Stimulated activated CD8-positive, alpha-beta memory T cell treated with anti-CD3 and anti-CD28 coated beads, Interleukin-4, amount 100 ng/mL, for 24 hours (primary cell): ENCODE data around the gene DENND5B.
"Not testable (repeated sequence)": the region's sequence is repeated elsewhere in the genome, so short reads cannot be mapped to it uniquely, and the experiment has no call there.

Experiments used
- DNase-seq: peaks from one replicate; pipeline ENCODE4 v3.0.0-alpha.2; 2020; ENCODE audit warnings: low read depth

DENND5B gene

DNA sequence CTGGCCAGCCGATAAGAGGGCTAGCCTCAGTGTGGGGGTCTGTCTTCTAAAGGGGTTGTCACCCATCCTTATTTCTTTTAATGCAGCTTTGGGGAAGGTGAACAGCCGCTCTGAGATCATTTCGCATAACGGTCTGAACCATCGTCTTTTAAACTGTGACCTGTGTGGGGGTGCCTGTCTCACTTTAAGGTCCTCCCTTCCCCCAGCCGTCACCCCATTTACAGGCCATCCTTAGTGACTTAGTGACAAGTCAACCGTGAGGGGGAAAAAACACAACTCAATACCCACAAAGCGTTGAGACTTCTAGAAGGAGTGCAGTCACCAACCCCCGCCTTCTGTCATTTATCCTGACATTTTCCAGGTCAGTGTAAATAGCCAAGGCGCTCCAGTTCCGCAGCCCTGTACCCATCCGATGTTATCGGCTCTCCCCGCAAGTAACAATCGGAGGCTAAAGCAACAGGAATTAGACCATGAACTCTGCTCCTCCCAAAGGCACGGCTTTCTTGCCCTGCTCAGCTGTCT is 505 bp upstream of the DENND5B start:
- DNase-seq, result no peak

DNA sequence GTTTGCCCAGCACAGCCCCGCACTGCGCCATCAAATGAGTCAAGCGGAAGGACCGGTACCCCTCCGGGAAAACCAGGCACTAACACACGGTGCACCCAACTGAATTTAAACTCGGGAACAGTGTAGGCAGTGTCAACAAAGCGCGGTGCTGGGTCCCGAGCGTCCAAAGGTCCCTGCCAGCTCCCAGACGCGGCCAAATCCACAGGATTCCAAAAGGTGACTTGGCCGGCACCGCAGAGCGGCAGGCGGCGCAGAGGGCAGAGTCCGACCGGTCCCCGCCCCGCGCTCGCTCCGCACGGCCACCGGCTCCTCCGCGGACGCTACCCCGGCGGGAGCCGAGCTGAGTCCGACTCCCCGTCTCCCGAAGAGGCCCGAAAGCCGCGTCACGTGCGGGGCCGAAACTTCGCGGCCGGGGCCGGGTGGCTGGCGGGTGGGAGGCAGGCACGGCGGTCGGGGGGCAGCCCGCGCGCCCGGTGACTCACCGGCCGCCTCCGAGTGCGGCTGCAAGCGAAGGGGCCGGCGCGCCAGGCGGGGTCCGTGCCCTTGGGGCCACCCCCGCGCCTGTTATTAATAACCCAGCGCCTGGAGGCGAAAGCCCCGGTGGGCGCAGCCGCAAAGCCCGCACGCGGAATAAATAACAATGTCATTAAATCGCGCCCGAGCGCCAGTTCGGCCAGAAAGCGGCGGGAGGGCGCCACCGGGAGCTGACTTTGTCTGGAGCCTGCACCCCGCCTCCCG is 863 bp downstream of the DENND5B start:
- peak; percentile 20 for DNase-seq

DNA sequence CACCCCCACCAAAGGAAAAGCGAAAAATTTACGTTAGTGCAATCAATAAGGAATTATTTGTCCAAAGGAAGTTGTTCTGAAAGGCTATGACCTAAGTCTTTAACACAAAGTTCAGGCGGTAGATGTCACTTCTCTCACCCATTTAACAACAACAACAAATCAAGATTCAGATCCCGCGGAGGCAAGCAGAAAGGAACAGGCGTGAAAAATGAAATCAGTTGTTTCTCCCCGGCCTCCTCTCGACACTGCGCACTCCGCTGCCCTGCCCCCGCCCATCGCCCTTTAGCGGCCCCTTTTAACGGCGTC is 1.4 kb downstream of the DENND5B start:
- DNase-seq, result peak; percentile 33

DNA sequence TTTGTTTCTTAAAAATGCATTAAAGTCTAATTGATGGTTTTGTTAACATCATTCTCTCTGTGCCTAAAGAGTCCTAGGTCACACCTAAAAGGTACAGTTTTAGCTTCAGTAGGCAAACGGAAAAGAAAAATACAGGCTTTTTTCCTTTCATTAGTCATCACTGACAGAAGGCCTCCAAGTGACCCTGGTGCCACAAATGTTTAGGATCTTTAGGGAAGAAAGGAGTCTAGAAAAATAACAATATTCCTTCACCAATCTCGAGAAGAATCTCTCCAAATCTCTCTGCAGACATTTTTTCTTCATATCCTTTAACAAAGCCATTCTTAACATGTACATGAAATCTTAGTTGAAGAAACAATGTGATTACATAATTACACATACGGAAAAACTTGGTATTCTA is 2.0 kb downstream of the DENND5B start:
- no peak for DNase-seq

DNA sequence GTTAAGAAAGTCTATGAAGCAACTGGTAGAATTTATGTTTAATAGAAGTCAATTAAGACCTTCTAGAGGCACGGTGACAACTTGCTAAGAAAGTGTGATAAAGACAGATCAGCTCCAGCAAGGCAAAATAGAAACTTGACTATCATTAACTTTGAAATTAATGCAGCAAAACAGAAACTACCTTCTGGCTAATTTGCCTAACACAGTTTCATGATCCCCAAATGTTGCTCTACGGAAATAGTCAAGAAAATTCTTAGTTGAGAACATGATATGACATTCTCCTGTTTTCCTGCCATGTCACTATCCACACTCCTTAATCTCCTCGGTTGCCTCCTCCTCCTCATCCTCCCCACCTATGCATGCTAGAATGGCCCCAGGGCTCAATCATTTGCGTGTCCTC is 4.2 kb downstream of the DENND5B start:
- DNase-seq, result no peak

DNA sequence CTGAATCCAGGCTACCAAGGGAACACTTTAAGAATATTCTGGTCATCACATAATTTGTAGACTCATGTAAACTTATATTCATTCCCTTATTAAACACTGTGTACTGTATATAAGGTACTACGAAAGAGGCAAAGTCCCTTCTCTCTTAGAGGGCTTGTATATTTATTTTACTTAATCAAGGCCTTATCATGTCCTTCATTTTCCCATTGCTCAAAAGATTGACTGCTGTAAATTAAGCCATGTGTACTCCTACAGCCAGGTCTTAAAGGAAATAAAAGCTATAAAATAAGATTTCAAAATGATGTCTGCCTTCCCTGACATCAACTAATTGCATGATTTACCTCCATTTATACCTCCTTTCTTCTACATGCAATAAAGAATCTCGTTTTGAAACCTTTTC is 5.0 kb downstream of the DENND5B start:
- no peak for DNase-seq

DNA sequence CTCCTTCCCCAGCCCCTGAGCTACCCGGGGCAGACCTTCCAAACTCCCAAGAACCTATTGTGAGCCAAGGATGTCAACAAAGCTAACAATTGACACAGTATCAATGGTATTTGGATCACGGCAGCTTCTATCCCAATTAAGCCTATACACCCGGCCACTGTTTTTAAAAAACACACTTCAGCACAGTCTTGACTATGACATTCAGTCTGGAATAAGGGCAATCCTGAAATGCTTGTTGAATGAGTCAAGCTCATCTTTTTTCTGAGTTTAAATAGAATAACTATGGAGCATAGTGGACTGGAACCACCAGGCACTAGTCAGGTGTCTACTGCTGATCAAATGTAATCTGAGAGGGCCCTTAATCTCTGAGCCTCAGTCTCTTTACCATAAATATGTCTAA is 5.7 kb downstream of the DENND5B start:
- DNase-seq, result no peak

DNA sequence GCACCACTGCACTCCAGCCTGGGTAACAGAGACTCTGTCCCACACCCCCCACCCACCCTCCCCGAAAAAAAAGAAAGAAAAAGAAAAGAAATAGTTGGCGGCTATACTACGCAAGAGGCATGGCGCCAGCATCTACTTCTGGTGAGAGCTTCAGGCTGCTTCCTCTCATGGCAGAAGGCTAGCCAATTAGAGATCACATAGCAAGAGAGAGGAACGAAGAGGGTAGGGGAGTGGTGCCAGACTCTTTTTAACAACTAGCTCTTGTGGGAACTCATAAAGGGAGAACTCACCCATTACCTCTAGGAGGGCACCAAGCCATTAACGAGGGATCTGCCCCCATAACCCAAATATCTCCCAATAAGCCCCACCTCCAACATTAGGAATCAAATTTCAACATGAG is 6.2 kb downstream of the DENND5B start:
- no peak for DNase-seq

DNA sequence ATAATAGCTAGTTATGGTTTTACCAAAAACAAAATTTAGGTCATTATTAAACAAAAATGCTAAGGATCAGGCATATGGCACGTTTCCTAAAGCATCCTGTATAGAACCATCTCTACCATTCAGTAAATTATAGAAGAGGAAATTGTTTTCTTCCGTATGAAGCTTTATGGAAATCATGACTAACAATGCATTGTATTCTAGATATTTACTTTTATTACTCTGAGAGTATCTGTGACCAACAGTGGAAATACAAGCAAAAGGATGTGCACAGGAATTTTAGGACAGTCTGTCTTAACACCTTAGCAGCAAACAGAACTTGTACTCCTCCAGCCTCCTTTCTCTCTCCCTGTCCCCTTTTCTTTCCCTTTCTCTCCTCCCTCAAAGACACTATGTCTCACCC is 7.1 kb downstream of the DENND5B start:
- DNase-seq, result no peak

DNA sequence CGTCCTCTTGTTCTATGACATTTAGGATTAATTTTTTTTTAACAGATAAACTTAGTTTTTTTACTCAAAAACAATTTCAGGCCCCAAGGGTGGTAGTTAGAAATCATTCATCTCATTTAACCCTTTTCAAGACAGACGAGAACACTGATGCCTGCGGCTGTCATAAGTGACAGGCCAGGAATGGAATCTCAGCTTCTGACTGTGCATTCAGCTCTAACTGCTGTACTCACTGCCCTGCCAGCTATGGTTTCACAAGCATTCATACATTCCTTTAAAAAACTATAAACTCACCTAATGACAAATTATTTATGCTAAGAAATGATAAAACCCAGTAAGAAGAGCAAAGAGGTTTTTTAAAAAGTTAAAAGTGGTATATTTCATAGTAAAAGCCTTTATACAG is 8.8 kb downstream of the DENND5B start:
- no peak for DNase-seq

DNA sequence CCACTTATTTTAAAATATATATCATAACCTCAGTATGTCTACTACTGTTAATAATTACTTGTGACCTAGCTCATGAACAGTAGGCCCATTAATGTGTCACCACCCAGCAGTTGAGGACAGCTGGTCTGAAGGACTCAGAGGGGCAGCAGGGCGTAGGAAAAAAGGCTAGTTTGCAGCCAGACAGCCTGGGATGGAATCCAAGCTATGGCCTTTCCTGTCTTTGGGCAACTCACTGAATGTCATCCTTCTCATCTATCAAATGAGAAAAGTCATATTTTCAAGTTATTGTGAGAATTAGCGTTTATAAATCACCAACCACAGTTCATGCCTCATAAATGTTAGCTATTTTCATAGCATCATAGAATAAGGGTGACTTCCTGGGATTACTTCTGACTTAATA is 12.3 kb downstream of the DENND5B start:
- DNase-seq, result no peak

DNA sequence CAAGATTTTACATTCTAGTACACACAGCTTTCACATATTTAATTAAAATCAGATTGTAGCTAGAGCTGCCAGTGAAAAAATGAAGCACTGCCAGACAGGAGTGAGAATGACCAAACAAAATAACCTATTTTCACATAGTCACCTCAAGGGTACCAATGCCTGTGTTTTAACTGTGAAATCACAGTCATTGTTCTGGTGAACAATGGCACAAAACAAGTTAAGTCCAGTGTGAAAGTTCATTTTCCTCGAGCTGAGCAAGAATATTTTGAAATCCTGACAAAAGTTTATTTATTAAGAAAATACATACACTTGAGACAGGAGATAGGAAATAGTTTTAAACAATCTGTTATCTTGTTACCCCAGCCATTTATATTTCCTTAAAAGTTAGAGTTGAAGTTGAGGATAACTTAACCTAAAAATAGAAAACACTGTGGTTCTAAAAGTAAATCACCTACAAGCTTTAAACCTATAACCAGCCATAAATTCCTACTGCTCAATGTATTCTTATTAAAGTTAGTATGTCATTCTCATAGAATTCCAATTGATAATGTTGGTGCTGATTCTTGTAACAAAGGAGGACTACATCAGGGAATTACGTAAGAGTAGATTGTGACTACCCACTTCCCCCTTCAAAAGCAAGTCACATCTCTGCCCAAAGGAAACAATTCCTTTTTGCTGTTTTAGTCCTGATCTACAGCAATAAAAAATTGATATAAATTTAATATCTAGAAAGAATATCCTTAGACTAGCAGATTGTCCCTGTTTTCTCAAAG is 15.9 kb downstream of the DENND5B start:
- DNase-seq, result no peak

DNA sequence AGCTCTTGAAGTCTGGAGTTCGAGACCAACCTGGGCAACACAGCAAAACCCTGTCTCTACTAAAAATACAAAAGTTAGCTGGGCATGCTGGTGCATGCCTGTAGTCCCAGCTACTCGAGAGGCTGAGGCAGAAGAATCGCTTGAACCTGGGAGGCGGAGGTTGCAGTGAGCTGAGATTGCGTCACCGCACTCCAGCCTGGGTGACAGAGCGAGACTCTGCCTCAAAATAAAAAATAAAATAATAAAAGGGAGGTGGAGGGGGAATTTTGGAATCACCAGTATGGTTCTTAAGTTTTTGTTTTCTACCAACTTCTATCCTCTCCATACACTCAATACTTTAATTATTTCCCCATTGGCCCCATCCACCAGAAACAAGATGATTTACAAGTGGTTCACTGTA is 16.6 kb downstream of the DENND5B start:
- DNase-seq, result not testable (repeated sequence)

DNA sequence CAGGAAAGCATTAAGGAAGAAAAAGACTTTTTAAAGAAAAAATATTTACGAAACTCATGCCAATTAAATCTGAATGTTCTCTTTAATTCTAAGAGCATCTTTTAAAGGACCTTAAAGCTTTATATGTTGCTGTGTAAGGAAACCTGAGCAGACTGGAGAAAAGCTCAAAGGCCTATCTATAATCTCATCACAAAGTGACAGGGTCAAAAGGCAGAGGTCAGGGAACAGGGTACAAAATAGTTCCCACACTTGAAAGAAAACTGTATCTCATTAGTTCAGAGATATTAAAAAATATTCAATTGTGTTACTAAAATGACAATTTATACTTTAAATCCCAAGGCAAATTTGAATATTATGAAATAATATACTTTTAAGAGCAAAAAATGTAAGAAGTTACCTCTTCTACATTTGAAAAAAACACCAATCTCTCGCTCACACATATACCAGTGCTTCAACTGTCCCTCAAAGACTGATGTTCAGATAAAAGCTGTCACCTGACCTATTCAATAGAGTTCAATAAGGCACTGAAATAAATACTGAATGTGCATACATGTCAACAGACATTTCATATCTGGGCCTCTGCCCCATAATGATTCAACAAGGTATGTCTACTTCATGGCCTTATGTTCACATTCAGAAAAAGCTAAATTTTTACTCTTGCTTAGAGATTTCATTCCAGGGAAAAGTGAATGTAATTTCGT is 17.9 kb downstream of the DENND5B start:
- DNase-seq, result no peak

DNA sequence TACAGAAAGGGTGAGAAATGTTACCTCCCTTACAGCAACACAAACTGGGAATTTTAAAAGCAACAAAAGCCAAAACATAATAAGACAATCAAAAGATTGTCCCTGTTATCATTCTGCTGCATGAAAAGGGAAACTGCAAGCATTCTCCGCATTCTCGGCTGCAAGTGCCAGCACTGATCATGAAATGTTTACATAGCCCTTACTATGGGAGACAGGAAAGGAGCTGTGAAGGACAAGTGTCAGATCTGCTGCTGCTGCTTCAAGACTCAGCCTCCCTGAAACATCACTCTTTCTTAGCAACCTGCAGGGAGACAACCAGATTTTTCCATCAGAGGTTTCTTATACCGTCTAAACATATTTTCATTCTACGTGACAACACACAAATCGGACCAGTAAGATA is 20.1 kb downstream of the DENND5B start:
- DNase-seq, result no peak

DNA sequence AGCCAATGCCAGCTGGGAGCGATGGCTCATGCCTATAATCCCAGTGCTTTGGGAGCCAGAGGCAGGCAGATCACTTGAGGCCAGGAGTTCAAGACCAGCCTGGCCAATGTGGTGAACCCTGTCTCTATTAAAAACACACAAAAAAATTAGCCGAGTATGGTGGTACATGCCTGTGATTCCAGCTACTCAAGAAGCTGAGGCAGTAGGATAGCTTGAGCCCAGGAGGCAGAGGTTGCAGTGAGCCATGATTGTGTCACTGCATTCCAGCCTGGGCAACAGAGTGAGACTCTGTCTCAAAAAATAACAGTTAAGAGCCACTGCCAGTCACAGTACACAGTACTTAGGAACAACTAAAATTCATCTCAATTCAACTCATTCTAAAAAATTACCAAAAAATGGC is 21.4 kb downstream of the DENND5B start:
- DNase-seq, result not testable (repeated sequence)

DNA sequence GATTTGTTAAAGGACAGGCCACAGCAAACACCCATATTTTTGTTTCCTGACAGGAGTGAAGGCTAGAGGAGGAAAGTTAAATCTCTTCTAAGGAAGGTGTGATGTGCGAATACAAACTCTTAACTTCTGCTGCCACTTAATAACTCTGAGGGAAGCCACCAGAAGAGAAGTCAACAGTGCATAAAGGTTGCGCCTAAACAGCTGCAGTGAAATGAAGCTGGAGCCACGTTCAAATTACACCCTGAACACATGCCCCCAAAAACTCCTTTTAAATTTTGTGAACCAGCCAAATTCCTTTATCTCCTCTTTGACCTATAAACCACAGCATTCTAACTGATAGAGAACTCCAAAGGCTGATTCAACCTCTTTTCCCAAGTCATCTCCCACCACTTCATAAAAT is 22.4 kb downstream of the DENND5B start:
- no peak for DNase-seq

DNA sequence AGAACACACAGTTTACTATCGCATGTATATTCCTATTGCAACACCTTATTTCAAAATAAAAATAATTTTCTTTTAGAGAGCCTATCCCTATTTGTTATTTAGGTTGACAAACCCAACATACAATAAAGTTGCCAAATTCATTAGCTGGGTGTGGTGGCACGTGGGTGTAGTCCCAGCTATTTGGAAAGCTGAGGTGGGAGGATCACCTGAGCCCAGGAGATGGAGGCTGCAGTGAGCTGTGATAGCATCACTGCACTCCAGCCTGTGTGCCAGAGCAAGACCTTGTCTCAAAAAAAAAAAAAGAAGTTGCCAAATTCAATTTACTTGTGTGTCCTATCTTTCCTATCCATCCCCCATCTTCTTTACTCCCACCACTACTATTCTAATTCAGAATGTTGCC is 23.9 kb downstream of the DENND5B start:
- no peak for DNase-seq

DNA sequence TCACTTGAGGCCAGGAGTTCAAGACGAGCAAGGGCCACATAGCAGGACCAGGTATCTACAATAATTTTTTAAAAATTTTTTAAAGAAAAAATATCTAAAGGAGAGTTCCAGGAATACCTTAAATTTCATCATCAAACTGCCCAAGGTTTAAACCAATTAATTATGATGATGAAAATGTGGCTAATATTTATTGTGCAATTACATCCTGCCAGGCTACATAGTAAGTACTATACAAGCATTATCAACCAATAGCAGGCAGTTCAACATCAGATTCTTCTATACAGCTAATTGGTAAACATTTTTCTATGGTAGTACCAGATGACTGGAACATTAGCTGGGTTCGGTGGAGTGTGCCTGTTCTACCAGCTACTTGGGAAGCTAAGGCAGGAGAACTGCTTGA is 24.4 kb downstream of the DENND5B start:
- DNase-seq, result no peak

DNA sequence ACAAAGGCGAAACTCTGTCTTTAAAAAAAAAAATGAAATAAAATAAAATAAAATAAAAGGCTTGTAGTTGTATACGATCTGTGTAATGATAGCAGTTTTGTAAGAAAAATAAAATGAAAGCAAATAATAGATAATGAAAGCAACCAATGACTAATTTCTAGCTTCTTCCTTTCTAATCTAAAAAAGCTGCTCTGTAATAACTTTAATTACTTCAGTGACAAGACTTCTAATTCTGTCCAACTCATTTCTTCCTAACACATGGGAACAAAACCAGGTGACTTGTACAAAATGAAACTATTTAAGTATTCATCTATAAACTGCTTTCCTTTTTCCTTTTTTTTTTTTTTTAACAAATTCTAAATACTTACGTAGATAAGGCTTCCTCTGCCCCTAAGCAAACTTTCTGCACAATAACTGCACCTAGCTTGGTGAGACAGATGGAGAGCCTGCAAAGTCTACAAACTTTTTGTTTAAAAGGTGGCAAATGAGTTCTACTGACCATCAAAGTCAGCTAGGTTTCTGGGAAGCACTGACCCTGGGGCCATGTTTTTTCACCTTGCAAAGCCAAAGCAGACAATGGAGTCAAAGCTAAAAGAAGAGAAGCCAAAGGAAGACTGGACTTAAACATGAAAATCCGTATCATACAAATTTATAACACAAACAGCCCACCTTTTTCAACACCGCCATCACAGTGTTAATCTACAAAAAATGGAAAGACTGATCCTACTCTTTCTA is 28.2 kb downstream of the DENND5B start:
- no peak for DNase-seq

DNA sequence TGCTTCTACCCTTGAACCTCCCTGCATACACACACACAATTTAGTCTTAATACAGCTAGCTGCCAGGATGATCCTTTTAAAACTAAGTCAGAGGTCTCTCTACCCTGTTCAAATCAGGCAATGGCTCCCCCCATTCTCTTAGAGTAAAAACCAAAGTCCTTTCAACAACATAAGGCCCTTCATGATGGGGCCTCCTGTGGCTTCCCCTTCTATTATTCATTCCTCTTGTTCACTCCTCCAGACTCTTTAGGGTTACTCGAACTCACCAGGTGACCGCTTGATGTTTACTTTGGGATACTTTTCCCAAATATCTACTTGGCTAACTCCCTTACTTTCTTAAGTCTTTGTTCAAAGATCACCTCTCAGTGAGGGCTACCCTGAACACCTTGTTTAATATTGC is 30.4 kb downstream of the DENND5B start:
- no peak for DNase-seq

DNA sequence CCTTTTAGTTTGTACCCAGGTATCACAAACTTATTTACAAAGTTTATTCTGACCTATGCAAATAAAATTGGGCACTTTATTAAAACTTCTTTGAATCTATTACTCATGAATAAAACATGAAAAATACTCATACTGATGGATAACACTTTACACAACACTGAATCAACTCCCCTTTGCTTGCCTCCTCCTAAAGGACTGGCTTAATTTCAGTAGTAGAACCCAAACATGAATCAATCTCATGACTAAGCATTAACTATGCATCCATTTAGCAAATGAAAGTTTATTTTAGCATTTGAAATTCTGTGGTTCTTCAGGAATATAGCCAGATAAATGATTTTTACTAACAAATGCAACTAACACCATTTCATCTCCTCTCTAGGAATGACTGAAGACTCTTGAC is 32.4 kb downstream of the DENND5B start:
- DNase-seq, result no peak
